Stimulated activated CD8-positive, alpha-beta memory T cell treated with anti-CD3 and anti-CD28 coated beads, Interleukin-15, amount 100 ng/mL, for 4 hours (primary cell): ENCODE data around the gene FAM110D.

ENCODE experiments used
- DNase-seq, 2 donors: peaks; one replicate each; pipeline ENCODE4 v3.0.0-alpha.2; 2020; ENCODE audit warnings: low read depth in 2 of 2

Gene FAM110D

DNA sequence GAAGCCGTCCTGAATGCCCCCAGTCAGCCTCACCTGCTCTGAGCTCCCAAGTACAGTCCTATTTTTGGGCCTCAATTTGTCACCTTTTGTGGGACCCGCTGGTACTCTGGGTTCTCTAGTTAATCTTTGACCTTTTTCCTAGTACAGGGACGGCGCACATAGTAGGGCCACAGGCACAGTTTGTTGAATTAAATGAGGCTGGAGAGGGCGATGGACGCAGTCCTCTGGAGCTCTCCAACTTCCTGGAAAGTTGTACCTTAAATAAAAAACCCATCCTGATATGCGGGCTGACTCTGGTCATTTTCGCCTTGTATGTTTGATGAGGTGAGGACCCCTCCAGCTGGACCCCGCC lies 4.8 kb downstream of the FAM110D start:
- DNase-seq, result no peak

DNA sequence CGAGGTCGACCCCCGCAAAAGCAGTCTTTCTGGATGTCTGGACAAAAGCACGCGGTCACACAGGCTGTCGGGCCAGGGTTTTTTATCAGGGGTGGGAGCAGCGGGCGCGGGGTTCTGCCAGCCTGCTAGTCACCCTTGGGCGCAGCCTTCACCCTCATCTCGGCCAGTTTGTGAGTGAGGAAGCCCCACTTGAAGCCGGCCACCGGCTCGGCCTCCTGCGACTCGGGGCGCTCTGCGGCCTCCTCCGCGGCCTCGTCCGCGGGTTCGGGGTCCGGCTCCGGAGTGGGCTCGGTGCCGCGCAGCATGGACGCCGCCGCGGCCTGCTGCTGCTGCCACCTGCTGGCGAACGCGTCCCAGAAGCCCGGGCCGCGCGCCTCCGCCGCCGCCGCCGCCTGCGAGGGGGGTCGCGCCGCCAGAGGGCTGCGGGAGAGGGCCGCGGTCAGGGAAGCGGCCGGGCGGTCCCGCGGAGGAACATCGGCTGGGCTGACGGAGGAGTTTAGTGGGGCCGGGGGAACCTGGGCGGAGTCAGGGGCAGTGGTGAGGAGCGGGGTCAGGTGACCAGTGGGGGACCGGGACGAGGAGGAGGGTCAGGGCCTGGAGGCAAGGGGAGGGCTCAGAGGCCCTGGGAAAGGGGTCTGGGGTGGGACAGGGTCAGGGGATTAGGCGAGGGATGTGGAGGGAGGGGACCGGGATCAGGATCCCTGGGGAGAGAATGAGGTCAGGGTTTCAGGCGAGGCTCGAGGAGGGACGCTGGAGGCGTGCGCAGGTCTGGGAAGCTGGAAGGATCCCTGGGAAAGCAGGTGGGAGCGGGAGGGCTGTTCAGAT lies 5.4 kb downstream of the FAM110D start:
- peak in 1 of 2 donors; percentile 22 for DNase-seq

DNA sequence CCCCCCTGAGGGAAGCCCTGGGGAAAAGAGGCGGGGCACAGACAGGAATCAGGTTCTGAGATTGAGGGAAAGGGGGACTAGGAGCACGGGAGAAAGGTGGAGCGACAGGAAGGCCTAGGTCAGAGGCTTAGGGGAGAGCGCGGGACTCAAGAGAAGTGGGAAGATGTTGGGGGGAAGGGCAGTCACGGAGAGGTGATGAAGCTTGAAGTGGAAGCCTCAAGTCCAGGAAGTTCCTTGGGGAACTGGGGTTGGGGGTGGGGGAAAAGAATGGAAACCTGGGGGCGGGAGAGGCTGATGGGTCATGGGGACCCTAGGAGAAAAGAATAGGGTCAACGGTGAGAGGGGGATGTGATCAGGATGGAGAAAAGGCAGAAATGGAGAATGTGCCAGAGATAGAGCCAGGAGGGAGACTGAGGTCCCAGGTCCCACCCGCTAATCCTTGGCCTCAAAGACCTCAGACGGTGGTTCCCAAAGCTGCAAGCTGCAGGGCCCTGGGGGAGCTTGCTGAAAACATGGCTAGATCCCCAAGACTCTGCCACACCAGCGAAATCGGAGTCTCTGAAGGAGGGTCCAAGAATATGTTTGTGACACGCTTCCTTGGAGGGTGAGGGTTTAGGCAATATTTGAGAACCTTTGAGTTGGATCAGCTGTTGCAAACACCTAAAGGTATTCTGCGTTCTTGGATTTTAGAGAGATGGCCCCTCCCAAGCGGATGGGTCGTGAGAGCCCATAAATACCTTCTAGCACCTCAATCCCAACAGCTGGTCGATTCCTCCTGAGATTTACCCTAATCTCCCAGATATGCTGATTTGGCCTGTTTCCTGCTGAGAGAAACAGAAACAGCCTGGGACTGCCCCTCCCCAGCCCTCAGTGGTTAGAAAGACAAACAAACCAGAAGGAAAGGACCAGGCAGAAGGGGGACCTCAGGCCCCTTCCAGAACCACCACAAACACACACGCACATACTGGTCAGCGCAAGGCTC lies 6.3 kb downstream of the FAM110D start:
- no peak for DNase-seq

- no peak for DNase-seq
Observed at GRCh38 chr1:26166719-26167281, 7.9 kb downstream of the FAM110D start.

GRCh38 chr1:26168410-26169197 lies 9.7 kb downstream of the FAM110D start, which contains the start of gene C1orf232:
TSS of gene C1orf232 (minus strand) at chr1:26168963. CDS start at chr1:26168499, 464 bp downstream.
- DNase-seq, result no peak

- no peak for DNase-seq
Observed at GRCh38 chr1:26169198-26169554, 10.3 kb downstream of the FAM110D start.

GRCh38 chr1:26169669-26170471 lies 11.0 kb downstream of the FAM110D start, which contains the start of gene ZNF593:
TSS of gene ZNF593 (plus strand) at chr1:26169908. CDS start at chr1:26169984, 76 bp downstream.
- DNase-seq, result peak; percentile 76

GRCh38 chr1:26170472-26170821 lies 11.6 kb downstream of the FAM110D start:
- no peak for DNase-seq

DNA sequence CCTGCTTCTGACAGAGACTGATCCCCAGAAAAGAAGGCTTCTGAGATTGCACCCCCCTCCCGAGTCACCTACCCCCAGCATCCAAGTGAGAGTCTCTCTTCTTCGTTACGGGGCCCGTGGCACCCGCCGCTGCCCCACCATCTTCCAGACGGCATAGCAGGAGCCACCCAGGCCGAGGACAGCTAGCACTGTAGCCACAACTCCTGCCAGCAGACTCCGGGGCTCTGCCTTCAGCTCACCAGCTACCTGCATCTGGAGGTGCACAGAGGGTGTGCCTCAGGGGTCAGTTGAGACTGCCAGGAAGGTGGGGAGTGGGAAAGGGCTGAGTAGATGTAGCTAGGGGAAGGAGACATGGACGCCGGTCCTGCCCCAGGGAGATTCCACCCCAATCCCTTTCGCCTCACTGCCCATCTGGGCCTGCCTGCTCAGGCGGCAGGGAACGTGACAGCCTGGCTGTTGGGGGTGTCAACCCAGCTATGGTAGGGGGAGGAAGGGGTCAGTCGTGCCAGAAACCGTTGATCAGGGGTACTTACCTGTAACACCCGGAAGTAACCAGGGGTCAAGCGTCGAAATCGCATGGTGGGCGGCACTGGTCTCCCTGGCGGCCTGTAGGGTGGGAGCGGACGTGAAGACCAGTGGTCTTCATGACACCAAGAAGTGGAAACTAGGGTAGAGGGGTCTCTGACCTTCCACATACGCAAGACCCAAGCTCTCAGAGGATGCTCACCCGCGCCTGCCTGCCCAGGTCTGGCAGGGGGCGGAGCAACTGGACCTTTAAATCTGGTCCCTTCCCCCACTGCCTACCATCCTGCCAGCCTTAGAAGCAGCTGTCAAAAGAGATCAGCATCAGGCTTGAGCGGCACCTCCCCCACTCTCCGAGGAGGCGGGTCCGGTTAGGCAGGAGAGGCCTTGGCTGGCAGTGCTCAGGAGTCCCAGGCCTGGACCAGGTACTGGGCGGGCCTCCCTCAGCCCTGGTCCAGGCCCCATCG lies 12.5 kb downstream of the FAM110D start, which contains the start of gene ZNF593OS:
Gene ZNF593OS, minus strand, starts transcription at position 749 of the 989 bp plus-strand sequence. Its CDS starts 171 bp downstream, at position 578.
- DNase-seq, result no peak

DNA sequence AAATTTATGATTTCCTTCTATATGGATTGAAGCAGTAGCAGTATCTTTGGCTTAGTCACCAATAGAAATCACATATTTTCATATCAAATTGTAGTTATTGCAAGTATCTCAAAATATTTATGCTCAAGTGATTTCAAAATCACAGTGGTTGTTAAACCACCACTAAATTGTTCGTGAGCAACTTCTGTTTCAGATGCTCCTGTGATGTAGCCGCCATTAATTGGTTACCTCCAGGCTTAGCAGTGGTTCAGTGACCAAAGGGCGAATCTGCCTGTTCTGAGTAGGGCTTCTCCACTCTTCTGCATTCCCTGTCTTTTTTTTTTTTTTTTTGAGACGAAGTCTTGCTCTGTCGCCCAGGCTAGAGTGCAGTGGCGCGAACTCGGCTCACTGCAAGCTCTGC lies 16.5 kb downstream of the FAM110D start:
- no peak for DNase-seq

DNA sequence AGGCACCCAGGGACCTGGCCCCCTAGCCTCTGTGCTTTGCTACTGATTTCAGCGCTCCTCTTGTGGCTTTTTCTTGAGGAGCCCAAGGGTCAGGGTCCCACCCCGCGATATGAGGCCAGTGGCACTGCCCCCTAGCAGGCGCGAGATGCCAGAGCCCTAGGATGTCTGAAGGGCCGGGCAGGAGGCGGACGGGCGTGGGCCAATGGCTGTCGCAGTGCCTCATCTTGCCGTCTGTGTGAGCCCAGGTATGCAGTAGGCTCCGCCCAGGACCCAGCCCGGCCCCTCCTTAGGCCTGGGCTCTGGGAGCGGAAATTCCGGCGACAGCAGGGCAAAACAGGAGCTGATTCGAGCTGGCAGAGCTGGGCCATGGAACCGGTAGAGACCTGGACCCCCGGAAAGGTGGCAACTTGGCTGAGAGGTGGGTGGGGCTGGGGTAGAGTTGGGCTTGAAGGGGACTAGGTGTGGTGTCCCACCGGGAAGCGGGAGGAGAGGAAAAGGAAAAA lies 18.4 kb downstream of the FAM110D start, which contains the start of gene CNKSR1:
Gene CNKSR1, plus strand, starts transcription at position 310 of the 503 bp plus-strand sequence. Its CDS starts 57 bp downstream, at position 367.
- DNase-seq, result no peak

DNA sequence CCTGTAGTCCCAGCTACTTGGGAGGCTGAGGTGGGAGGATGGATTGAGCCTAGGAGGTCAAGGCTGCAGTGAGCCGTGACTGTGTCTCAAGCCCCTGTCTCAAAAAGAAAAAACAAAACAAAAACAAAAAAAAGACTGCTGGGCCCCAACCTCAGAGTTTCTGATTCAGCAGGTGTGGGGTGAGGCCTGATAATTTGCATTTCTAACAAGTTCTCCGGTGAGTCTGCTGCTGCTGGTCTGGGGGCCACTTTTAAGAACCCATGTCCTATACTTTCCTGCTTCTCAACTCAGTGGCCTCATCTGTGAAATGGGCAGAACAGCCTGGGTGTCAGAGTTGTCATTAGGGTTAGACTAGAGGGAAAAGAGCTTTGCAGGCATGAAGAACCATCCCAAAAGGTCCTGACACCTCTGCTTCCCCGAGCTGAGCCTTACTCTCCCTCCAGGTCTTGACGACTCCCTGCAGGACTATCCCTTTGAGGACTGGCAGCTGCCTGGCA lies 21.2 kb downstream of the FAM110D start:
- DNase-seq, result no peak

- DNase-seq, result no peak
Observed at GRCh38 chr1:26181586-26182382, 22.9 kb downstream of the FAM110D start.

DNA sequence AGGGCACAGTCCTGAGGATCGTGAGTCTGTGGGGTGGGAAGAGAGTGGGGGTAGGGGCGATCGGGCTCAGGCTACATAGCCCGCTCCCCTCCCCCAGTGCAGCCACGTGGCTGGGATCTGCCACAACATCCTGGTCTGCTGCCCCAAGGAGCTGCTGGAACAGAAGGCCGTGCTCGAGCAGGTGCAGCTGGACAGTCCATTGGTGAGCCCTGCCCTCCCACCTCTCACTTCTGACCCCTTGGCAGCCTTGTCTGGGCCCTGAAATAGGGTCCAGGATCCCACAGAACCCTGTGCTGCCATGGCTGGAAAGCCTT lies 23.5 kb downstream of the FAM110D start:
- DNase-seq, result no peak

- no peak for DNase-seq
Observed at GRCh38 chr1:26184086-26184485, 25.2 kb downstream of the FAM110D start.

GRCh38 chr1:26184883-26185282 lies 26.0 kb downstream of the FAM110D start:
- DNase-seq, result no peak

DNA sequence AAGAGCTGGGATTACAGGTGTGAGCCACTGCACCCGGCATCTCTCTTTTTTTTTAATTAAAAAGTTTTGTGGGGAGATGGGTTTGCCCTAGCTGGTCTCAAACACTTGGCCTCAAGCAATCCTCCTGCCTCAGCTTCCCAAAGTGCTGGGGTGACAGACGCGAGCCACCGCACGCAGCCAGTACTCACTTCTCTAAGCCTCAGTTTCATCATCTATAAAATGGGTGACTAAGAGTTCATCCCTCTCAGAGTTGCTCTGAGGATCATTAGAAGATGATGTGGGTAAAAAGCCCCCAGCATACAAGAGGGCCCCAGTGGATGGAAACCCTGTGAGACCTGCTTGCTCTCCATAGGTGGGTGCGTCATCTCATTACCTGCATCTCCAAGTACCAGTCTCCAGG lies 29.0 kb downstream of the FAM110D start:
- no peak for DNase-seq

DNA sequence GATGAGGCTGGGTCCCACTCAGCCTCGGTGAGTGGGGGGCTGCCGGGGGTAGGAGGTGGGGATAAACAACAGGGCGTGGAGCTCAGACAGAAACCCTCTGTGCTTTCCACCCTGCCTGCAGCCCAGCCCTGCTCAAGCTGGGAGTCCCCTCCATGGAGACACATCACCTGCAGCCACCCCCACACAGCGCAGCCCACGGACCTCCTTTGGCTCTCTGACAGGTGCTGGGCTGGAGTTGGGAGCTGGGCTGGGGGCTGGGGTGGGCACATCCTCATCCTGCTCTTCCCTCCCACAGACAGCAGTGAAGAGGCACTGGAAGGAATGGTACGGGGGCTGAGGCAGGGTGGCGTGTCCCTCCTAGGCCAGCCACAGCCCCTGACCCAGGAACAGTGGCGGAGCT lies 29.6 kb downstream of the FAM110D start:
- no peak for DNase-seq
